ENCODE results near the gene FARP2.
"Not testable (repeated sequence)": the region's sequence is repeated elsewhere in the genome, so short reads cannot be mapped to it uniquely, and the experiment has no call there.

The FARP2 gene

DNA sequence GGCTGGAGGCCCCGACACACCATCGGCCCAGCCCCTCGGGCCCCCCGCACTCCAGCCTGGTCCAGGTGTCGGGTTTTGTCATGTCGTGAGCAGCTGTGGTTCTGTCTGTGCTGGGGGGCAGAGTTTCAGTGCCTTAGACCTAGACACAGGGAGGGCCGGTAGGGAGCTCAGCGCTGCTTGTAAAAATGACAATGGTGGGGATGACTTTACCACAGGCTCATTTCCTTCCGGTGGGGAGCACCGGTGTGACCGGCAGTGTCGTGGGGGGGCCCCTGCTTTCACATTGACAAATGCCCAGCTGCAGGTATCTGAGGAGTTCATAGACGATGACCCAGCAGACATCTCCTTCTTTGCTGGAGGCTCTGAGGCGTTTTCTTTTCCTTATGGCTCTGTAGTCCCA, 85.4 kb downstream of the FARP2 start:
- TF ChIP-seq CTCF (IDR thresholded peaks at IDR 0.05; ENCODE audit: control insufficient read depth, extremely low read depth, insufficient read depth): no peak
- H3K4me3 ChIP-seq (ENCODE audit: low read depth, low read length): no peak overlapping the region
- no peak for DNase-seq (ENCODE audit: low read depth)

GRCh38 chr2:241443486-241444223, 87.6 kb downstream of the FARP2 start:
- TF ChIP-seq CTCF (IDR thresholded peaks at IDR 0.05; ENCODE audit: control insufficient read depth, extremely low read depth, insufficient read depth): no peak
- DNase-seq (ENCODE audit: low read depth): no peak
- no peak overlapping the region for H3K4me3 ChIP-seq (ENCODE audit: low read depth, low read length)

GRCh38 chr2:241445426-241445825, 89.3 kb downstream of the FARP2 start:
- no peak for DNase-seq (ENCODE audit: low read depth)
- no peak for TF ChIP-seq CTCF (IDR thresholded peaks at IDR 0.05; ENCODE audit: control insufficient read depth, extremely low read depth, insufficient read depth)
- no peak overlapping the region for H3K4me3 ChIP-seq (ENCODE audit: low read depth, low read length)

DNA sequence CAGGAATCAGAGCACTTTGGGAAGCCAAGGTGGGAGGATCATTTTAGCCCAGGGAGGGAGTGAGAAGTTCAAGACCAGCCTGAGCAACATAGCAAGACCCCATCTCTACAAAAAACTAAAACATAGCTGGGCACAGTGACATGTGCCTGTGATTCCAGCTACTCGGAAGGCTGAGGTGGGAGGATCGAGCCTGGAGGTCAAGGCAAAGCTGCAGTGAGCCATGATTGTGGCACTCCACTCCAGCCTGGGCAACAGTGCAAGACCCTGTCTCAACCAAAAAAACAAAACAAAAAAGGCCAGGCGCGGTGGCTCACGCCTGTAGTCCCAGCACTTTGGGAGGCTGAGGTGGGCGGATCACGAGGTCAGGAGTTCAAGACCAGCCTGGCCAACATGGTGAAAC, 94.0 kb downstream of the FARP2 start:
- not testable (repeated sequence) for DNase-seq (ENCODE audit: low read depth); H3K4me3 ChIP-seq (ENCODE audit: low read depth, low read length)

DNA sequence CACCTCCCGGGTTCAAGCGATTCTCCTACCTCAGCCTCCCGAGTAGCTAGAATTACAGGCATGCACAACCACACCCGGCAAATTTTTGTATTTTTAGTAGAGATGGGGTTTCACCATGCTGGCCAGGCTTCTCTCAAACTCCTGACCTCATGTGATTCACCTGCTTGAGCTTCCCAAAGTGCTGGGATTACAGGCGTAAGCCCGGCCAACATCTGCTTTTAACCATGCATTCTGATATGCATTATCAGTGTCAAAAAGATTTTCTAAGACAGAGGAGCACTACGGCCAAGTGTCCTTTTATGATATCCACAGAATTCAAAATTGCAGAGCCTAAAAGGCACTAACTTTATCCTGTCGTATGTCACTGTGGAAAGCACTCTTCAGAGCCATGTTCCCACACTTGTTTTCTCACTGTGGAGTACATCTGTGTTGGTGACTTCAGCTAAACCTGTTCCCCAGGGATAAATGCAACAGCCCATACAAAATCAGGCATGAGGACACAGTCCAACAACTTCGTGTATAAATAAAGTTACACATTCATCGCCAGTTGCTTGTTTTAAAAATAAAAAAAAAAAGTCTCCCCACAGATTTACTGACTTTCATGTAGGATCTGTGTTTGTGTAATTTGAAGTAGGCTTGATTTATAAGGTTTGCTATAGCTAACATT, 95.9 kb downstream of the FARP2 start:
- no peak for TF ChIP-seq CTCF (IDR thresholded peaks at IDR 0.05; ENCODE audit: control insufficient read depth, extremely low read depth, insufficient read depth)
- DNase-seq (ENCODE audit: low read depth): no peak

GRCh38 chr2:241453919-241454318, 97.8 kb downstream of the FARP2 start:
- DNase-seq (ENCODE audit: low read depth): not testable (repeated sequence)

More for the DNA sequence above, 95.9 kb downstream of the FARP2 start:
- no peak overlapping the region for H3K4me3 ChIP-seq (ENCODE audit: low read depth, low read length)

DNA sequence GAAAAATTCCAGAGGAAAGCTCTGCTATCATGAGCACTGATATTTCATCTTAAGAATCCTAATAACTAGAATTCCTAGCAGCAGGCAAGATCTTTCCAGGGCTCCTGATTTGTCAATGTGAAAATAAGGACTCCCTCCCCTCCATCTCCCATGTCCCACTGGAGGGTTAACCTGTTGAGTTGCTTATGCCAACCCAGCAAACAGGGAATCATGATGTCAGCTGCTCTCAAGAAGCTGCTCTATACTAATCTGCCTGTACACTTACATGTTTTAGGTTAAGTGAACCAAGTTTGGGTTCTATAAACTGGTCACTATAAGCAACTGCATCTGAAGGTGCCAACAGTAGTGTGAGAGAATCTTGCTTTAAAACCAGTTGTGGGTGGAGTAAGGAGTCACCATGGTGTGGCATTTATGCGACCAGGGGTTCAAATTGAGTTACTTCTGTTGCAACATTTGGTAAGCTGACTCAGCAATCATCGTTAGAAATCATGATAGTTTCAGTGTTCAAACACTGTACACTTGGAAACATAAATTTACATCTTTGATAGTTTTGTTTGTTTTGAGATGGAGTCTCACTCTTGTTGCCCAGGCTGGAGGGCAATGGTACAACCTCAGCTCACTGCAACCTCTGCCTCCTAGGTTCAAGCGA, 98.9 kb downstream of the FARP2 start:
- DNase-seq (ENCODE audit: low read depth): no peak
- no peak for TF ChIP-seq CTCF (IDR thresholded peaks at IDR 0.05; ENCODE audit: control insufficient read depth, extremely low read depth, insufficient read depth)
- H3K4me3 ChIP-seq (ENCODE audit: low read depth, low read length): no peak overlapping the region

More at GRCh38 chr2:241453919-241454318, 97.8 kb downstream of the FARP2 start:
- not testable (repeated sequence) for H3K4me3 ChIP-seq (ENCODE audit: low read depth, low read length)

Measured in LNCaP clone FGC (cell line).